Choroid plexus epithelial cell (primary cell): ENCODE results near the gene KLF3.
A peak's percentile ranks its signal among the peaks of the same experiment; 100 is the strongest.

ENCODE experiments used
- DNase-seq: peaks from one replicate; pipeline ENCODE4 v3.0.0-alpha.2; 2010; ENCODE audit warnings: low read depth
- H3K4me3 ChIP-seq: 2 replicates; pipeline ENCODE4 v1.5.1; 2011; ENCODE audit warnings: low read depth, mild to moderate bottlenecking, control low read depth, low read length, moderate library complexity
- CTCF ChIP-seq: conservative IDR thresholded peaks from 2 replicates; pipeline ENCODE4 v1.5.1; 2011; ENCODE audit warnings: low read depth, mild to moderate bottlenecking, control low read depth, inconsistent platforms, low read length, moderate library complexity

Gene KLF3

GRCh38 chr4:38656111-38656510 lies 7.9 kb upstream of the KLF3 start:
- no peak for TF ChIP-seq CTCF
- no peak overlapping the region for H3K4me3 ChIP-seq
- no peak for DNase-seq

GRCh38 chr4:38659346-38659745 lies 4.7 kb upstream of the KLF3 start:
- no peak for TF ChIP-seq CTCF
- no peak overlapping the region for H3K4me3 ChIP-seq
- no peak for DNase-seq

- DNase-seq = no peak
- no peak for TF ChIP-seq CTCF
Observed at GRCh38 chr4:38660838-38661237, 3.2 kb upstream of the KLF3 start.

GRCh38 chr4:38661371-38661770 lies 2.6 kb upstream of the KLF3 start:
- no peak for TF ChIP-seq CTCF
- no peak for DNase-seq
- no peak overlapping the region for H3K4me3 ChIP-seq

More at GRCh38 chr4:38660838-38661237, 3.2 kb upstream of the KLF3 start:
- H3K4me3 ChIP-seq = no peak overlapping the region

- DNase-seq = no peak
- TF ChIP-seq CTCF = no peak
- H3K4me3 ChIP-seq = peak overlapping the region; percentile 84
Observed at GRCh38 chr4:38662522-38663089, 1.4 kb upstream of the KLF3 start.

- no peak for TF ChIP-seq CTCF
- peak overlapping the region; percentile 84 for H3K4me3 ChIP-seq
- DNase-seq = no peak
Observed at GRCh38 chr4:38663090-38663800, 754 bp upstream of the KLF3 start.
